HepG2 (cell line): Measurements from ENCODE around the gene NCBP2. TPM values are rescaled to one million over a fixed set of nuclear protein-coding genes. Genes with fewer than 3 reads are reported as not detected.

Experiments used
- EZH2 ChIP-seq: conservative IDR thresholded peaks from 2 replicates; pipeline ENCODE4 v1.6.1; 2012; ENCODE audit warnings: mild to moderate bottlenecking, low read depth, low read length, moderate library complexity
- FOXA3 ChIP-seq: IDR thresholded peaks from 2 replicates; pipeline ENCODE4 v1.6.1; 2016; ENCODE audit warnings: missing genetic modification reagents, missing compliant biosample characterization
- KAT7 ChIP-seq: IDR thresholded peaks from 2 replicates; pipeline ENCODE4 v1.6.1; 2018; ENCODE audit warnings: borderline replicate concordance, missing compliant biosample characterization
- SIN3A ChIP-seq: IDR thresholded peaks from 2 replicates; pipeline ENCODE4 v1.6.1; 2011; ENCODE audit warnings: low read depth, mild to moderate bottlenecking, control low read depth, low read length, borderline replicate concordance
- TEF ChIP-seq: sonication (generic); formaldehyde crosslinking; IDR thresholded peaks from 2 replicates; pipeline ENCODE4 v1.5.0; 2020; ENCODE audit warnings: missing genetic modification reagents
- TRAFD1 ChIP-seq: sonication (generic); formaldehyde crosslinking; IDR thresholded peaks from 2 replicates; pipeline ENCODE4 v1.5.1; 2020; ENCODE audit warnings: missing genetic modification reagents, mild to moderate bottlenecking, borderline replicate concordance
- ZMYM3 ChIP-seq: sonication (generic); formaldehyde crosslinking; IDR thresholded peaks from 2 replicates; pipeline ENCODE4 v1.5.1; 2020; ENCODE audit warnings: mild to moderate bottlenecking, missing genetic modification reagents
- ZNF234 ChIP-seq: sonication (generic); formaldehyde crosslinking; conservative IDR thresholded peaks from 2 replicates; pipeline ENCODE4 v1.5.1; 2020; ENCODE audit warnings: mild to moderate bottlenecking, missing genetic modification reagents
- ZNF546 ChIP-seq: sonication (generic); formaldehyde crosslinking; conservative IDR thresholded peaks from 2 replicates; pipeline ENCODE4 v1.8.1; 2023; ENCODE audit warnings: mild to moderate bottlenecking, missing genetic modification reagents
- ZNF569 ChIP-seq: sonication (generic); formaldehyde crosslinking; IDR thresholded peaks from 2 replicates; pipeline ENCODE4 v1.5.0; 2020; ENCODE audit warnings: mild to moderate bottlenecking, missing genetic modification reagents, moderate library complexity, borderline replicate concordance
- ZNF619 ChIP-seq: sonication (generic); formaldehyde crosslinking; IDR thresholded peaks from 2 replicates; pipeline ENCODE4 v1.4.0; 2020; ENCODE audit warnings: mild to moderate bottlenecking, missing genetic modification reagents
- ZZZ3 ChIP-seq: sonication (generic); formaldehyde crosslinking; IDR thresholded peaks from 2 replicates; pipeline ENCODE4 v1.4.0; 2020; ENCODE audit warnings: missing genetic modification reagents, mild to moderate bottlenecking, borderline replicate concordance
- polyA plus RNA-seq, 8 experiments: library from polyadenylated mRNA; depleted of rRNA in 3 of 8; stranded (reverse) in 7 of 8; unstranded in 1 of 8; fragments of >200 nt; fragmentation: Illumina TruSeq in 4 of 8; extraction: Trizol in 4 of 8; gene quantifications; 2 replicates each; pipeline versions ENCODE4 v1.2.1 to v1.2.3, GENCODE V29; 2011 to 2016; ENCODE audit warnings: low read depth in 4 of 8, missing spikeins in 1 of 8, mixed read lengths in 1 of 8; ENCODE audit not compliant: insufficient read depth in 1 of 8
- total RNA-seq, 5 experiments: library from RNA; depleted of rRNA; stranded (reverse); fragments of >200 nt; fragmentation: Illumina TruSeq; extraction: Trizol; gene quantifications; 2 replicates each; pipeline ENCODE4 v1.2.3, GENCODE V29; 2016; ENCODE audit warnings: low read depth in 1 of 5
- TF ChIP-seq, protein P1 (sequence below), 2 experiments: sonication (generic) in 1 of 2; formaldehyde crosslinking in 1 of 2; IDR thresholded peaks; 2 replicates each; pipeline versions ENCODE4 v1.6.1 to v1.9.0; 2014 to 2022; ENCODE audit warnings: antibody characterized with exemption in 1 of 2, borderline replicate concordance in 1 of 2, inconsistent platforms in 1 of 2, low read depth in 1 of 2, missing genetic modification reagents in 1 of 2
- TF ChIP-seq, protein P2 (sequence below): IDR thresholded peaks from 2 replicates; pipeline ENCODE4 v1.6.1; 2012; ENCODE audit warnings: low read depth, low read length, improper control_type of control experiment

The NCBP2 gene
- total and polyA plus RNA-seq, 2 of the 13 experiments (the other 11 are each of a cell fraction or from before 2014, with no cell fraction given): 58.7 to 95.5 TPM

DNA sequence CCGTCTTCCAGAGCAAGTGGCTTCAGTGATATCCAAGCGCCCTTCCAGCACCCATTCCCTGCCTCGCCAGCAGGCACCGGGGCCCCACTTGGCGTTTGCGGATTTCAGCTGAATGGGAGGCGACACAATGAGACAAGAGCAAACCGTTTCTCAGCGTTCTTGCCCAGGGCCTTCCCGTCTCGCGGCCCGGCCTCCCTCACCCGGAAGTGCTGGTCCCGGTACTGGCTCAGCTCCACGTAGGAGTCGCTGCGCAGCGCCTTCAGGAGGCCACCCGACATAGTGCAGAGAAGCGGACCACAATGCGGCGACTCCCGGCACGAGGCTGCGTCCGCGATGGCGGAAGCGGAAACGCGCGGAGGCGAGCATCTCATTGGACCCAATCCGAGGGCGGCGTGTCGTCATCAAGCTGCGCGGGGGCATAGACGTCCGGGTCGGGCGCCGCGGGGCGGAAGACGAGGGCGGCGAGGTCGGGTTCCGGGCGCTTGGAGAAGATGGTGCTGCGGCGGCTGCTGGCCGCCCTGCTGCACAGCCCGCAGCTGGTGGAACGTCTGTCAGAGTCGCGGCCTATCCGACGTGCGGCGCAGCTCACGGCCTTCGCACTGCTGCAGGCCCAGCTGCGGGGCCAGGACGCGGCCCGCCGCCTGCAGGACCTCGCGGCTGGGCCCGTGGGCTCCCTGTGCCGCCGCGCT, at the start of gene NCBP2 (continued):
- TF ChIP-seq, protein P1, sequence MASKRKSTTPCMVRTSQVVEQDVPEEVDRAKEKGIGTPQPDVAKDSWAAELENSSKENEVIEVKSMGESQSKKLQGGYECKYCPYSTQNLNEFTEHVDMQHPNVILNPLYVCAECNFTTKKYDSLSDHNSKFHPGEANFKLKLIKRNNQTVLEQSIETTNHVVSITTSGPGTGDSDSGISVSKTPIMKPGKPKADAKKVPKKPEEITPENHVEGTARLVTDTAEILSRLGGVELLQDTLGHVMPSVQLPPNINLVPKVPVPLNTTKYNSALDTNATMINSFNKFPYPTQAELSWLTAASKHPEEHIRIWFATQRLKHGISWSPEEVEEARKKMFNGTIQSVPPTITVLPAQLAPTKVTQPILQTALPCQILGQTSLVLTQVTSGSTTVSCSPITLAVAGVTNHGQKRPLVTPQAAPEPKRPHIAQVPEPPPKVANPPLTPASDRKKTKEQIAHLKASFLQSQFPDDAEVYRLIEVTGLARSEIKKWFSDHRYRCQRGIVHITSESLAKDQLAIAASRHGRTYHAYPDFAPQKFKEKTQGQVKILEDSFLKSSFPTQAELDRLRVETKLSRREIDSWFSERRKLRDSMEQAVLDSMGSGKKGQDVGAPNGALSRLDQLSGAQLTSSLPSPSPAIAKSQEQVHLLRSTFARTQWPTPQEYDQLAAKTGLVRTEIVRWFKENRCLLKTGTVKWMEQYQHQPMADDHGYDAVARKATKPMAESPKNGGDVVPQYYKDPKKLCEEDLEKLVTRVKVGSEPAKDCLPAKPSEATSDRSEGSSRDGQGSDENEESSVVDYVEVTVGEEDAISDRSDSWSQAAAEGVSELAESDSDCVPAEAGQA (IDR thresholded peaks at IDR 0.05; ENCODE audit: low read depth): peak; percentile 95
- TF ChIP-seq, protein P1 (CRISPR knock-in tag; IDR thresholded peaks at IDR 0.05; ENCODE audit: borderline replicate concordance): peak; percentile 2; the same call in 1 of the 2 replicates
- TF ChIP-seq EZH2 (no peak), TEF (CRISPR knock-in tag) (no peak; the same call in 1 of the 2 replicates), SIN3A (peak; percentile 93; the same call in 1 of the 2 replicates), ZNF619 (peak; percentile 87; the same call in 1 of the 2 replicates), ZNF569 (CRISPR knock-in tag) (no peak), FOXA3 (CRISPR knock-in tag) (peak; percentile 64; the same call in 1 of the 2 replicates), ZZZ3 (CRISPR knock-in tag) (peak; percentile 52; the same call in 1 of the 2 replicates), ZNF234 (CRISPR knock-in tag) (0 out of 2 replicates have a peak, but pooled peaks have one; percentile 62), ZMYM3 (CRISPR knock-in tag) (0 out of 2 replicates have a peak, but pooled peaks have one; percentile 26), KAT7 (CRISPR knock-in tag) (peak; percentile 96; the same call in 1 of the 2 replicates), TRAFD1 (CRISPR knock-in tag) (peak; percentile 54; the same call in 1 of the 2 replicates), ZNF546 (peak; percentile 62; the same call in 1 of the 2 replicates)
- TF ChIP-seq, protein P2, sequence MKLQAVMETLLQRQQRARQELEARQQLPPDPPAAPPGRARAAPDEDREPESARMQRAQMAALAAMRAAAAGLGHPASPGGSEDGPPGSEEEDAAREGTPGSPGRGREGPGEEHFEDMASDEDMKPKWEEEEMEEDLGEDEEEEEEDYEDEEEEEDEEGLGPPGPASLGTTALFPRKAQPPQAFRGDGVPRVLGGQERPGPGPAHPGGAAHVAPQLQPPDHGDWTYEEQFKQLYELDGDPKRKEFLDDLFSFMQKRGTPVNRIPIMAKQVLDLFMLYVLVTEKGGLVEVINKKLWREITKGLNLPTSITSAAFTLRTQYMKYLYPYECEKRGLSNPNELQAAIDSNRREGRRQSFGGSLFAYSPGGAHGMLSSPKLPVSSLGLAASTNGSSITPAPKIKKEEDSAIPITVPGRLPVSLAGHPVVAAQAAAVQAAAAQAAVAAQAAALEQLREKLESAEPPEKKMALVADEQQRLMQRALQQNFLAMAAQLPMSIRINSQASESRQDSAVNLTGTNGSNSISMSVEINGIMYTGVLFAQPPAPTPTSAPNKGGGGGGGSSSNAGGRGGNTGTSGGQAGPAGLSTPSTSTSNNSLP: 0 out of 2 replicates have a peak, but pooled peaks have one; percentile 17
